Heart left ventricle (tissue), 16 donors: Measurements from ENCODE around the gene OPHN1. TPM values are rescaled to one million over a fixed set of nuclear protein-coding genes. Genes with fewer than 3 reads are reported as not detected.

ENCODE experiments used
- ATAC-seq, 4 donors: fragments of 200-7000 bp; cut with Tn5 transposase; one replicate each; pipeline ENCODE4 v1.9.1; 2020 to 2022; ENCODE audit warnings: moderate library complexity in 4 of 4, mild to moderate bottlenecking in 3 of 4, moderate number of reproducible peaks in 1 of 4
- DNase-seq, 5 donors: peaks; one replicate each; pipeline ENCODE4 v3.0.0-alpha.2; 2020
- H3K27ac ChIP-seq, 12 donors: fragments of 200-600 bp; sonication (generic) in 4 of 12; one replicate each; pipeline versions ENCODE4 v1.5.0 to v1.8.0; 2016 to 2022; ENCODE audit warnings: mild to moderate bottlenecking in 2 of 12
- H3K27me3 ChIP-seq, 9 donors: fragments of 200-600 bp; sonication (generic) in 2 of 9; one replicate each; pipeline versions ENCODE4 v1.5.1 to v1.8.0; 2016 to 2022; ENCODE audit warnings: mild to moderate bottlenecking in 3 of 9
- H3K36me3 ChIP-seq, 9 donors: fragments of 200-600 bp; sonication (generic) in 2 of 9; one replicate each; pipeline versions ENCODE4 v1.5.0 to v1.8.0; 2018 to 2022; ENCODE audit warnings: mild to moderate bottlenecking in 2 of 9
- H3K4me1 ChIP-seq, 12 donors: fragments of 200-600 bp; sonication (generic) in 4 of 12; one replicate each; pipeline versions ENCODE4 v1.5.0 to v1.8.0; 2016 to 2022; ENCODE audit warnings: mild to moderate bottlenecking in 3 of 12
- H3K4me3 ChIP-seq, 12 donors: fragments of 200-600 bp; sonication (generic) in 4 of 12; one replicate each; pipeline versions ENCODE4 v1.5.0 to v1.8.0; 2017 to 2022; ENCODE audit warnings: mild to moderate bottlenecking in 9 of 12, moderate library complexity in 4 of 12
- H3K9me3 ChIP-seq, 12 donors: fragments of 200-600 bp; sonication (generic) in 4 of 12; one replicate each; pipeline versions ENCODE4 v1.5.0 to v1.8.0; 2016 to 2022; ENCODE audit warnings: mild to moderate bottlenecking in 1 of 12
- POLR2A ChIP-seq, 2 donors: fragments of 450-650 bp; IDR thresholded peaks; one replicate each; pipeline ENCODE4 v1.6.1; 2017; ENCODE audit warnings: antibody characterized with exemption in 2 of 2, mild to moderate bottlenecking in 2 of 2, moderate library complexity in 2 of 2
- WGBS, 4 donors: extraction: QIAGEN DNeasy Blood & Tissue Kit in 2 of 4; methylation state at CpG; one replicate each; pipeline versions ENCODE4 v1.1.5 to v1.1.7; 2013 to 2018; 5-methylcytosine and 5-hydroxymethylcytosine counted together
- intact Hi-C, 10 donors: fragments of 100-400 bp; cut with DNase I; formaldehyde crosslinking; loops; one replicate each; pipeline versions ENCODE4 v1.11.1 to v1.14.2; 2022
- polyA plus RNA-seq, 2 donors: library from polyadenylated mRNA; stranded (reverse); fragments of 200-250 nt; gene quantifications; one replicate each; pipeline ENCODE4 v1.2.3, GENCODE V29; 2013
- total RNA-seq, 9 donors: library from RNA; depleted of rRNA in 2 of 9; stranded (reverse); fragments of >200 nt in 2 of 9; fragmentation: NEBNext Ultra II Directional in 3 of 9; extraction: Animal tissue kit (Norgen Biotek cat#: 25700) in 3 of 9; gene quantifications; one replicate each; pipeline versions ENCODE4 v1.1.0 to v1.2.4, GENCODE V29; 2016 to 2023
- TF ChIP-seq, protein P1 (sequence below), 12 donors: fragments of 200-600 bp; sonication (generic) in 4 of 12; IDR thresholded peaks; one replicate each; pipeline versions ENCODE4 v1.5.0 to v1.8.0; 2018 to 2022; ENCODE audit warnings: antibody characterized with exemption in 12 of 12, mild to moderate bottlenecking in 5 of 12
- donor health status: ischemic (EF 13 %, LVEDD 7.1; RV severe dilation, severe dysfunction).
- donor health status: healthy with polysubstance abuse.
- donor health status: DM: no; HTN: yes; CAD: no.
- donor health status: DM: no; HTN: no; CAD: no.
- donor health status: ischemic (EF 25% LVEDD 6.9; RV normal size, moderate dysfunction).
- donor health status: ischemic (EF 25% LVEDD 5.7; RV mildly dilated, moderate dysfunction).
- donor health status: healthy.
- donor health status: DM: yes; HTN: yes; CAD: no.
- donor health status: ischemic (EF 35%, LVEDD 5.7; RV mildly dilated, moderate dysfunction).
- donor health status: nonischemic (EF 11% LVEDD 7.7; RV severe dilation, severe dysfunction).
- donor health status: DM: yes; HTN: yes; CAD: no.
- donor health status: PGD.
- donor health status: ischemic (EF 29% LVEDD 5.4; RV normal size, mild dysfunction).
- donor health status: nonischemic (EF 23%, LVEDD 6.1; RV moderate dilation, normal function).

OPHN1 gene
- total and polyA plus RNA-seq, 11 donors, result 0.95 to 9.6 (median 5.7) TPM

DNA sequence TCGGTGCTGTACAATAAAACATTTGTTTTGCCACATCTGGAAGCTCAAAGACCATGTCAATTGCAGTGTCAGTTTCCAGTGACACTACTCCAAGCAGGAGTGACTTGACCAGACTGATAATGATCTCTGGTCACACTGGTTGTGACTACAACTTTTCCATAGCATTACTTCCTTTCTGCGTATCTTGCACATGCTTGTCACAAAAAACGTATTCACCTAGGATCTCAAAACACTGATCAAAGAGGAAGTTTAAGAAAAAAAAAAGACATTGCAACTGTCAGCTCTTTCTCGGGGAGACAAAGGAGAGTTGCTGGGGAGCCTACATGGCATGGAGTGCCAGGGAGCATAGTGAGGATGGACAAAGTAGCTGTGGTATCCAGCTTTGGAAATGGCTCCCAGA, 60.6 kb downstream of the OPHN1 start:
- intact Hi-C loops, result no loop called here
- Histone ChIP-seq H3K36me3 (no peaks in the 10 kb centered on the region), H3K4me3 (no peak overlapping the region), H3K27ac (no peak overlapping the region), H3K4me1 (no peaks in the 10 kb centered on the region), H3K27me3 (no peaks in the 10 kb centered on the region), H3K9me3 (peaks cover 0 to 14% (median 0%) of the 10 kb centered on the region in 12 donors)
- ATAC-seq, result no peak
- DNase-seq, result no peak
- WGBS, 4 donors, result 69 to 87% (median 80%) methylated on average over 4 of the region's 4 CpGs
- TF ChIP-seq POLR2A (IDR thresholded peaks at IDR 0.05), result no peak
- TF ChIP-seq, protein P1, sequence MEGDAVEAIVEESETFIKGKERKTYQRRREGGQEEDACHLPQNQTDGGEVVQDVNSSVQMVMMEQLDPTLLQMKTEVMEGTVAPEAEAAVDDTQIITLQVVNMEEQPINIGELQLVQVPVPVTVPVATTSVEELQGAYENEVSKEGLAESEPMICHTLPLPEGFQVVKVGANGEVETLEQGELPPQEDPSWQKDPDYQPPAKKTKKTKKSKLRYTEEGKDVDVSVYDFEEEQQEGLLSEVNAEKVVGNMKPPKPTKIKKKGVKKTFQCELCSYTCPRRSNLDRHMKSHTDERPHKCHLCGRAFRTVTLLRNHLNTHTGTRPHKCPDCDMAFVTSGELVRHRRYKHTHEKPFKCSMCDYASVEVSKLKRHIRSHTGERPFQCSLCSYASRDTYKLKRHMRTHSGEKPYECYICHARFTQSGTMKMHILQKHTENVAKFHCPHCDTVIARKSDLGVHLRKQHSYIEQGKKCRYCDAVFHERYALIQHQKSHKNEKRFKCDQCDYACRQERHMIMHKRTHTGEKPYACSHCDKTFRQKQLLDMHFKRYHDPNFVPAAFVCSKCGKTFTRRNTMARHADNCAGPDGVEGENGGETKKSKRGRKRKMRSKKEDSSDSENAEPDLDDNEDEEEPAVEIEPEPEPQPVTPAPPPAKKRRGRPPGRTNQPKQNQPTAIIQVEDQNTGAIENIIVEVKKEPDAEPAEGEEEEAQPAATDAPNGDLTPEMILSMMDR (IDR thresholded peaks at IDR 0.05), result no peak

GRCh38 chrX:68369559-68369958, 63.7 kb downstream of the OPHN1 start:
- intact Hi-C loops, result no loop called here
- no peaks in the 10 kb centered on the region for H3K27me3 ChIP-seq
- no peak for DNase-seq

DNA sequence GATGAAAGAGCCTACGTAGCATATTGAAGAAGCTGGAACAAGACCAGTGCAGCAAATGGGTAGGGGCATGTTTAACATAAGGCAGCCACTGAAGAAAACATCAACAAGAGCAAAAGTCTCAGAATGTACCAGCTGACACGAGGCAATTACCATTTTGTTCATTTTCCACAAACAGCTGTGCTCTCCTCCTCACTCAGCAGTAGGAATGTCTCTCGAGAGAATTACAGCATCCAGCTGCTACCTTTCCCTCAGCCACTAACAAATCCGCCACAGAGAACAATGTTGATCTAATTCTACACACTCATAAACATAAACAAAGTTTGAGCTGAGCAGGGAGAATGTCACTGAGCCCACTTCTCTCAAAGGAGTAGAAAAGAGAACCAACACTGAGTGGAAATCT, 68.0 kb downstream of the OPHN1 start:
- intact Hi-C loops, result no loop called here
- Histone ChIP-seq H3K4me3 (no peak overlapping the region), H3K4me1 (no peaks in the 10 kb centered on the region), H3K9me3 (peaks cover 0 to 13% (median 0%) of the 10 kb centered on the region in 12 donors), H3K27me3 (peaks cover 0 to 3% (median 0%) of the 10 kb centered on the region in 9 donors), H3K36me3 (no peaks in the 10 kb centered on the region), H3K27ac (no peak overlapping the region)
- DNase-seq (no peak), ATAC-seq (peak in 1 of 4 donors; percentile 56)
- 43 to 70% (median 53%) methylated on average over 4 of the region's 4 CpGs for WGBS, 4 donors
- TF ChIP-seq, protein P1 (IDR thresholded peaks at IDR 0.05), result no peak
- no peak for TF ChIP-seq POLR2A (IDR thresholded peaks at IDR 0.05)

More at GRCh38 chrX:68369559-68369958, 63.7 kb downstream of the OPHN1 start:
- ATAC-seq, result no peak
- no peak overlapping the region for H3K27ac ChIP-seq
- H3K4me1 ChIP-seq, result no peaks in the 10 kb centered on the region
- H3K9me3 ChIP-seq, result peaks cover 0 to 14% (median 0%) of the 10 kb centered on the region in 12 donors
- no peak overlapping the region for H3K4me3 ChIP-seq
- H3K36me3 ChIP-seq, result no peaks in the 10 kb centered on the region
- no peak for TF ChIP-seq POLR2A (IDR thresholded peaks at IDR 0.05)
- TF ChIP-seq, protein P1 (IDR thresholded peaks at IDR 0.05), result no peak

DNA sequence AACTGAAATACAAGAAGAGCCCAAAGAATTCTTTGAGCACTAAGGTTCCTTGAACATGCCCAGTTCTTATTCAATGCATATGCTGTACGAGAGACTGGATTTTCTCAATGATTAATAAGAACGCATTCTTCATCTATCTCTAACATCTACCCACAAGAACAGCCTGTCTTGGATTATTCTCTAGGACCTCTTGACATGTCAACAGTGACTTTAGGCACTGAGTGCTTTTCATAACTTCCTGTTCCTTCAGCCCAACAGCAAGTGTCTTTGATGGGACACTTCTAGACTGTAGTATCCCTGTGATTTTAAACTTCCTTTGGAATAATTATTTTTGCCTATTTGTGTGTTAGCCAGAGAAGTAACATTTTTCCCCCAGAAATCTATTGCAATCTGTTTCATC, 69.3 kb downstream of the OPHN1 start:
- WGBS, 4 donors, result 56 to 75% (median 63%) methylated on average over 2 of the region's 2 CpGs
- intact Hi-C loops, result no loop called here
- H3K36me3 ChIP-seq, result no peaks in the 10 kb centered on the region
- no peaks in the 10 kb centered on the region for H3K4me1 ChIP-seq
- no peak overlapping the region for H3K4me3 ChIP-seq
- peaks cover 0 to 3% (median 0%) of the 10 kb centered on the region in 9 donors for H3K27me3 ChIP-seq
- no peak for ATAC-seq
- TF ChIP-seq, protein P1 (IDR thresholded peaks at IDR 0.05), result no peak
- TF ChIP-seq POLR2A (IDR thresholded peaks at IDR 0.05), result no peak
- no peak overlapping the region for H3K27ac ChIP-seq
- no peak for DNase-seq
- peaks cover 0 to under 1% (median 0%) of the 10 kb centered on the region in 12 donors for H3K9me3 ChIP-seq
